Measurements from ENCODE around the gene ZFYVE9. TPM values are rescaled to one million over a fixed set of nuclear protein-coding genes. Genes with fewer than 3 reads are reported as not detected.

ZFYVE9 gene
- total RNA-seq, 4 donors from 2014 or later, result 38.1 to 54.8 (median 40.9) TPM

DNA sequence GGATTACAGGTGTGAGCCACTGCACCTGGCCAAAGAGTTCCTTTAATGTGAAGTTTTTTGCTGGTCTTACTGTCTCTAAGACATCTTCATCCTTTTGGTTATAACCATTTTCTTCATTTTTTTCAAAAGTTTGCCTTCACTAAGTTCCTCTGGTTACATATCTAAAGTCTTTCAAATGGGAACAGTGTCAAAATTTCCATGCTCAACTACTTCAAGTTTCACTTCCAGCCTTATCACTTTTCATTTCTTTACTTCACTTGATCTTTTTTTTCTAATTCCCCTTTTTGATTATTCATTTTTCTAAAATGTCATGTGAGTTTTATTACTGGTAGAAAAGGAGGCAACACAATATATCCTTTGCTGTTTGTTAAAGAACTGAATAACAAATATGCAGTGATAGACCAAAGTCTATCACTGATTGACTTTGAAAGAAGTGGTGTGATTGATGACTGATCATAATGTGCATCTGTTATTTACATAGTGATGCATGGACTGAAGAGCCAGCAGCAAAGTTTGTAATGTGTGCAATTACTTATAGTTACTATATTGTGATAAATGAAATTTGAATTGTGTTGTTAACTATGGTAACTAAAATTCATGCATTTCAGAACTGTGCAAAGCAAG, 16.0 kb upstream of the ZFYVE9 start:
- TF ChIP-seq EP300 (IDR thresholded peaks at IDR 0.05) (no peak), POLR2AphosphoS5 (IDR thresholded peaks at IDR 0.05) (no peak), CTCF (IDR thresholded peaks at IDR 0.05) (no peak), POLR2A (IDR thresholded peaks at IDR 0.05; ENCODE audit: low read depth) (no peak)
- no peaks in the 10 kb centered on the region for H3K4me1 ChIP-seq
- no peak overlapping the region for H3K27ac ChIP-seq (replicated peaks in 1 of 4)
- no peaks in the 10 kb centered on the region for H3K9me3 ChIP-seq
- H3K36me3 ChIP-seq, result no peaks in the 10 kb centered on the region
- no peak overlapping the region for H3K4me3 ChIP-seq
- no peaks in the 10 kb centered on the region for H3K27me3 ChIP-seq
- intact Hi-C loops (cut with DNase I), result loop anchor here (2.0 kb wide), 1 partner anchor 171 kb away; no protein-coding TSS in a partner anchor
- no peak for DNase-seq (ENCODE audit: extremely low spot score)

- H3K36me3 ChIP-seq, result no peaks in the 10 kb centered on the region
- H3K27ac ChIP-seq (replicated peaks in 1 of 4), result no peak overlapping the region
- WGBS, result 33% methylated on average over 5 of the region's 5 CpGs
- no peak overlapping the region for H3K4me3 ChIP-seq
- no peaks in the 10 kb centered on the region for H3K27me3 ChIP-seq
- intact Hi-C loops (cut with DNase I), result loop anchor here (2.0 kb wide), 1 partner anchor 169 kb away; no protein-coding TSS in a partner anchor
- H3K9me3 ChIP-seq, result no peaks in the 10 kb centered on the region
- no peak for DNase-seq (ENCODE audit: extremely low spot score)
- no peaks in the 10 kb centered on the region for H3K4me1 ChIP-seq
- TF ChIP-seq EP300 (IDR thresholded peaks at IDR 0.05), result no peak
- peak; percentile 66 to 81 (median 68) for TF ChIP-seq CTCF (IDR thresholded peaks at IDR 0.05)
Measured at GRCh38 chr1:52127181-52128180, 14.4 kb upstream of the ZFYVE9 start.

- peak; percentile 68 for DNase-seq (ENCODE audit: extremely low spot score)
- WGBS, result 74% methylated on average over 5 of the region's 5 CpGs
- TF ChIP-seq POLR2AphosphoS5 (IDR thresholded peaks at IDR 0.05) (peak in 1 of 2 donors; percentile 65), EP300 (IDR thresholded peaks at IDR 0.05) (no peak)
- no peaks in the 10 kb centered on the region for H3K9me3 ChIP-seq
- intact Hi-C loops (cut with DNase I), result loop anchor here (5.0 kb wide), 1 partner anchor 122 kb away; no protein-coding TSS in a partner anchor
- peaks cover 15 to 41% (median 37%) of the 10 kb centered on the region in 4 donors for H3K4me1 ChIP-seq
- H3K4me3 ChIP-seq, result no peak overlapping the region
- peak overlapping the region in 2 of 4 donors; percentile 98 to 99 for H3K27ac ChIP-seq (replicated peaks in 1 of 4)
- H3K36me3 ChIP-seq, result no peaks in the 10 kb centered on the region
- H3K27me3 ChIP-seq, result no peaks in the 10 kb centered on the region
Measured at GRCh38 chr1:52139817-52140540, 1.9 kb upstream of the ZFYVE9 start.

GRCh38 chr1:52140633-52141512, 1.0 kb upstream of the ZFYVE9 start:
- peak overlapping the region; percentile 98 to 99 (median 99) for H3K27ac ChIP-seq (replicated peaks in 1 of 4)
- H3K27me3 ChIP-seq, result no peaks in the 10 kb centered on the region
- no peak for DNase-seq (ENCODE audit: extremely low spot score)
- peak overlapping the region; percentile 80 to 96 (median 96) for H3K4me3 ChIP-seq
- H3K9me3 ChIP-seq, result no peaks in the 10 kb centered on the region
- intact Hi-C loops (cut with DNase I), result loop anchor here (5.0 kb wide), 1 partner anchor 121 kb away; no protein-coding TSS in a partner anchor
- H3K36me3 ChIP-seq, result no peaks in the 10 kb centered on the region
- no peak for TF ChIP-seq POLR2AphosphoS5 (IDR thresholded peaks at IDR 0.05)
- no peak for TF ChIP-seq CTCF (IDR thresholded peaks at IDR 0.05)
- no peak for TF ChIP-seq POLR2A (IDR thresholded peaks at IDR 0.05; ENCODE audit: low read depth)
- 22% methylated on average over 2 of the region's 2 CpGs for WGBS
- peaks cover 23 to 50% (median 46%) of the 10 kb centered on the region in 4 donors for H3K4me1 ChIP-seq
